GM18870 (cell line): Measurements from ENCODE around the gene GALNT12.

Experiments used
- ATAC-seq: cut with Tn5 transposase; IDR thresholded peaks from one replicate; pipeline ENCODE4 v1.9.1; 2021; ENCODE audit warnings: moderate library complexity; ENCODE audit not compliant: unreplicated experiment

GALNT12 gene

DNA sequence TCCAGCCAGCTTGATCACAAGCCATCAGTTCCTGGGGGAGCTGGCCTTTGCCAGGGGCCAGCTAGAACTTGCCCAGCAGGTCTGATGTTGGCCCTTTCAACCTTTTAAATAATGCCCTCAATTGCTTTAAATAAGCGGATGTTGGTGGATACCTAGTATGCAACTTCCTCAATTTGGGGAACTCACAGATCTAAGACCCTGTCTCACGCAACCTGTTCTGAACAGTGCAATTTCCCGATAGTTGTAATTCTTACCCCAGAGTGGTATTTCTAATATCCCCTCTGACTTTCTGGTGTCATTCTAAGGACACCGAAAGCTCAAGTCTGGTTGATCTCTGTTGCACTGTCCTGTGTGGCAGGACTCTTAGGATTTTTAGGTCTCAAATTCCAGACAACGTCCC is 23.1 kb downstream of the GALNT12 start:
- ATAC-seq = no peak

DNA sequence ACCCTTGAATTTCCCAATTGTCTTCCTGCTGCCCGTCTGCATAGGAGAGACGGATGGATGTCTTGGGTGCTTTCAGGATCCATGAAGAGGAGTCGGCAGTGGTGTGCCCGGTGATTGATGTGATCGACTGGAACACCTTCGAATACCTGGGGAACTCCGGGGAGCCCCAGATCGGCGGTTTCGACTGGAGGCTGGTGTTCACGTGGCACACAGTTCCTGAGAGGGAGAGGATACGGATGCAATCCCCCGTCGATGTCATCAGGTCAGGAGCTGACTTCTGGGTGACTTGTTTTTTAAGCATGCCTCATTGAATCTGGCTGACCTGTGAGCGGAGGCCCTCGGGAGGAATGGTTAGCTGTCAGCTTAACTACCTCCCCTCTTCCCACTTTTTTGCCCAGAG is 24.2 kb downstream of the GALNT12 start:
- no peak for ATAC-seq

DNA sequence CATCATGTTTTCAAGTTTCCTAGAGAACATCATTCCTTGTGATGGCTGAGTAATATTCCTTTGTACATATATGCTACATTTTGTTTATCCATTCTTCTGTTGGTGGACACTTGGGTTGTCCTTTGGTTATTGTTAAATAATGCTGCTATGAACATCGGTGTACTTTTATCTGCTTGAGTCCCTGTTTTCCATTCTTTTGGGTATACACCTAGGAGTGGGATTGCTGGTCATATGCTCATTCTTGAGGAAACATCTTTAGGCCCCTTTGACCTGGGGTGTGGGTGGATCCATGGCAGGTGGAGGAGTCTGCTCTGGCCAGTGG is 25.3 kb downstream of the GALNT12 start:
- ATAC-seq = no peak

DNA sequence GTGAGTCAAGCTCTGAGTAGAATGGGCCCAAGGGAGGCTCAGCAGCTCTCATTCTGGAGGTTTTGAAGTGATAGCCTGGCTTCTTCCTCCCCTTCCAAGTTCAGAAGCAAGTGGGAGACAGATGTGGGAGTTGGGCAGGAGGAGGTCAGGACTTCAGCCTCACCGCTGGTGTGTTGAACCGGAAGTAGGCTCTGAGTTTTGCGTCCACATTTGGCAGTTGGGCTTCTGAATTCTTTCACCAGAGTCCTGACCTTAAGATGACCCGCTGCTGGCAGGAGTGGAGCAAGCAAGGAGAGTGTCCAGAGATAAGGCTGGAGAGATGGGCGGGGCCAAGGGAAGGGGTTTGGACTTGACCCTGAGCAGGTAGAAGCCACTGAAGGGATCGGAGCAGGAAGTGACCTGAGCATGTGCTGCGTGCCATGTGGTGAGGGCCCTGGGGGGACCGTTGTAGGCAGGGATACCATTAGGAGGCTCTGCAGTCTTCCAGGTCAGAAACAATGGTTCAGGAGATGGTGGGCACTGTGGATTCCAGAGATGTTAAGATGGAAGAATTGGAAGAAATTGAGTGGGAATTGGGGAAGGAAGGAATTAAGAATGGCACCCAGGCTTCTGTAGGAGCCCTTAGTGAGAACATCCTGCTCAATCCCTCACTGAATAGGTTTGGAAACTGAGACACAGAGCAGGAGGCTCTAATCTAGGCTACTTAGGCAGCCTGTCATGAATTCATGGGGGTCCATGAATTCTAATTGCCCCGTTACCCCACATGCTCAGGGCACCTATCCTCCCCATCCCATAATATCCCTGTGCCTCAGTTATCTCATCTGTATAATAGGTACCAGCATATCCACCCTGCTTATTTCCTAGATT is 25.9 kb downstream of the GALNT12 start:
- ATAC-seq = no peak

DNA sequence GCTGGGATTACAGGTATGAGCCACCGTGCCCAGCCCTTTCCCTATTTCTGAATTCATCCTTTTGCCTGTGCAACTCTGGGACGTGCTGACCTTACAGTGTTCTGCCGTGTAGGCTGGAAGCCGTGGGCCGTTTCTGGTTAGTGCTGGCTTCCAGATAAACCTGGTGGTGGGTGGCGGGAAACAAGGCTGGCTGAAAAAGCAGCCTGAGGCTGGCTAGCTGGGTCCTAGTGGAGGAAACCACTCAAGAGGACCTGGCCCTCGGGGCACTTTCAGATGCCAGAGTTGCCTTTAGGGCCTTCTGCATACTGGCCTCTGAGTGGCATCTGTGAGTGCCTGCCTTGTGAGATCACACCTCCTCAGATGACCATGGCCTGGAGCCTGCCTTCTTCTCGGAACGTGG is 26.9 kb downstream of the GALNT12 start:
- no peak for ATAC-seq

DNA sequence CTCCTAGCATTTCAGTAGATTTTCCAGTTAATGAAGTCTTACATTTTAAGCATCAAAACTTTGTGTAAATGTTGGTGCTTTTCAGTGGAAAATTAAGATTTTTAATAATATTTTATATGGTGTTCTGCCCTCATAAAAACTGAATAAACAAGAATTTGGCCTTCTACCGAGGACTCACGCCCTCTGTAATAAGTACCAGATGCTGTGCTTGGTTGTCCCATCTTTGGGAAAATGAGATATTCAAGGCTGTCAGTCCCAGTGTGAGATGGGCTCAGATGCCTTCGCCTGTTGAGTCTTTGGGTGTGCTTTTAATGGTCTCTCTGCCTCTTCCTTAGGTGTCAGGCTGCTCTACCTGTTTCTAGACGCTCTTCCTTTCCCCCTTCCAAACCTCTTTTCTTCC is 28.7 kb downstream of the GALNT12 start:
- ATAC-seq = no peak

DNA sequence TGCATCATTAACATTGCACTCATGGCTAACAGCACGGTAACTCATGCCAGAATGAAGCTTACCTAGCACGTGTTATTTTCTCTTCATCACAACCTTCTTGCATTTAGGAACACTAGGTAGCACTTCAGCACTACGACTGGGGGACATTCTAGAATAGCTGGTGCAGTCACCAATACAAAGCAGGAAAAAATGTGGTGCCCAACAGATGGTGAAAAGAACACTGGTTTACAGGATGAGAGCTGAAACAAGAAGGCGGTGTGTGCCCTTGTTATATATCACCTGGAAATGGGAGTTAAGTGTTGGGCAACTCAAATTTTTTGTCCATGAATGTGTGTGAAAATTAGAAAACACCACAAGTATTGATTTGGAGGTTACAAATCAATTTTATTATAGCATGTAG is 30.0 kb downstream of the GALNT12 start:
- ATAC-seq = no peak

DNA sequence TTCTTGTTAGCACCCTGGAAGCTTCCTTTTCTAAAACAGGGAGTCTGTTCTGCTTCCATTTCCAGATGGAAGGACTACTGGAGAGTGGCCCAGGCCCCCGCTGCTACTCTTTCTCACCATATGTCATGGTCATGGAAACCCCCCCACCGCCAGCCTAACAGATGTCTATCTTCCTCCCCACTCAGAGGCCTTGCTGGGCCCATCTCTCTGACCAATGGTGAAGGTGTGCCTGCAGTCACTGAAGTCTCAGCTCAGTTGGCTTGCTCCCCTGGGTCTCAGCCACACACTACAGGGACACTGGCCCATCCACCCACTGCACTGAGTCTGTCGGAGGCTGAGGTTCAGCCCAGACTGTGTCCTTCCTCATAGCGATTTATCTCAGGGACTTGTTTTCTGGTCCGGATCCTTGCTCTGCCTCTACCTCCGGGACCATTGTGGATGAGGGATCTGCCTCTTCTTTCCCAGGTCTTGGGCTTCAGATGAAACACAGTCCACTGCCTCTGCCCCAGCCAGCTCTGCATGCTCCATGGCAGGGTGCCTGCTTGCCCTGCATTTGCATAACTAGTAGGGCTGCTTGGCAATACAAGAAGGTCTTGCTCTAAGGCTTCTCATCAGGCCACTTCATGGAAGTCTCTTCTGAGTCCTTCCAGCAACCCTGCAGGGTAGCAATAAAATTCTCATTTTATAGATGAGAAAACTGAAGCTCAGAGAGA is 30.8 kb downstream of the GALNT12 start:
- no peak for ATAC-seq

DNA sequence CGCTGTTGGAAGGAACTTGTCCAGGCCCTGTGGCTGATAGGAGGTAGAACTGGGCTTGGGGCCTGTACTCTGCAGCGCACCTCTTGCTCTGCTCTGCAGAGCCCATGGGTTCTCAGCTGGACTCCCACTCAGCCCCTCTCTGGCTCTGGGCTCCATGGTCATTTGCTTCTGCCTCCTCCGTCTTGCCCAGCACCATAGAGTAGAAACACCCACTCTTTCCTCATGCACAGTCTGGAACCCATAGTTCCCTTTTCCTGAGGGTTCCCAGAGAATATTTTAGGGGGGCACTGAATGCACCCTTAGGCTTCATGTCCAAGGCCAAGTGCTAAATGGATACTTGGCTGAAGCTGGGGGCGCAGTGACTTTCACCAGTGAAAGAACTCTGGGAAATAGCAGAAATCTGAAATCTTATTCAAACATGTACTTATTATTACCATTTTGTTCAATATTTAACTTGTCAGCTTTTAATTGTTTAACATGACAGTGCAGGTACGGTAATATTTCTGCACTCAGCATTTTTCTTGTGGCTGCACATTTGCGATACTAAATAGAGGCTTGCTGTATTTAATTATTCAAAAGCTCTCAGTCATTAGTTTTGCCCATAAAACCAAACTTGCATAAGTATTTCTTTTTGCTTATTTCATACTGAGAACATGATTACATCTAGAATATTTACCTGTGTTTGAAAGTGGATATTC is 31.5 kb downstream of the GALNT12 start:
- ATAC-seq = no peak

DNA sequence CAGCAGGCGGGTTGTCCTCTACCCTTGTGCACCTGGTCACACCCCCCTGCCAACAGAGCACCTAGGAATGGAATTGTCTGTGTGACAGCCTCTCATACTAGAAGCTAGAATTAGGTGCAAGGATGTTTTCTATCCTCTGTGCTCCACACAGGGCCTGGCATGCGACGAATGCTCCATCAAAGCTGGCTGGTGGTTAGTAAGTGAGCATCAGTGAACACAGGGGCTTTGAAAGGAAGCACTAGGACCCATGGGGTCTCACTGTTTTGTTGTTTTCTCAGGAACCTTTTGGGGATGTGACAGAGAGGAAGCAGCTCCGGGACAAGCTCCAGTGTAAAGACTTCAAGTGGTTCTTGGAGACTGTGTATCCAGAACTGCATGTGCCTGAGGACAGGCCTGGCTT is 32.3 kb downstream of the GALNT12 start:
- ATAC-seq = no peak

DNA sequence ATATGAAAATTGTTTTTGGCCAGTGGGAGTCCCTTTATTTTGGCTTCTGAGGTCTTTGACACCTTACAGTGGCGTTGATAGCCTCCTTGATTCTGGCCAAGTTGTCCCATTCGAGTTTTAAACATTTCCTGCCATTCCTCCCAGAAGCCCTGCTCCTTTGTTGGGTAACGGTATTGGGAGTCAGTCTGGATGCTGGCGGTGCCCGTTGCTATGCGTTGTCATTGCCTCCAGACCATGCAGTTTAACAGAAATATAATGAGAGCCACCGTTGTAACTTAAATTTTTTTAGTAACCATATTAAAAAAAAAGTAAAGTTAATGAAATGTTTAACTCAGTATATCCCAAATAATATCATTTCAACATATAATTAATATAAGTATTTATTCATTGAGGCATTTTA is 35.0 kb downstream of the GALNT12 start:
- ATAC-seq = no peak

DNA sequence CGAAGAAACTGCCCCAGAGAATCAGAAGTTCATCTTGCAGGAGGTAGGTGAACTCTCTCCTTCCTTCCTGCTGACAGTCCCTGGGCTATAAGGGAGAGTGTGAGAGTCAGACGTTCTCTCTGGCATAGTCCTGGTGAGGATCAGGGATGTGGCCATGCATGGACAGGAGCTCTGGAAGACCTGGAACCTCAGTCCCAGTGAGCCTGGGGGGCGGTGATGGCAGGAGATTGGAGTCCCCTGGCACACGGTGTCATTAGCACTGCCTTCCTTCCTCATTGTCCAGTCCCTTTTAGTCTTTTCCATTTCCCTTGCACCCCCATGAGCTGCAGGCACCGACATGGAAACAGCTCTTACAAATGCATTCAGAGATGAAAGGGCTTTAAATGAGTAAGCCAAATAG is 38.6 kb downstream of the GALNT12 start:
- ATAC-seq = no peak

DNA sequence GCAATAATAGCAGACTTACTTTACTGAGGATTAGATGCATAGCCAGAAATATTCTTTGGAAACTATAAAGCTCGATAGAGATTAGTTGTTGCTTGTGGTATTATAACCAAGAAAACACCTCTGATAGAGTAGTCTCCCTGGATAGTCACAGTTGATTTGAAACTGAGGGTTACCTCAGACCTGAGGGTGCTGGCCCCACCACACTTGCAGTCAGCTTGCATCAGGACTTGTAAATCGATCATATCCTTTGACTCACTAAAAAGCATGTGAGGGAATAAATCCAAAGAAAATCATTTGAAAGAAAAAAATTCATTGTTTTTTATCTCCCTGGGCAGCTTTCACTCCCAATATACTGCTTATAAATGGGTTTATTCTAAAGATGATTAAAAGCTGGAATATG is 39.4 kb downstream of the GALNT12 start:
- no peak for ATAC-seq

DNA sequence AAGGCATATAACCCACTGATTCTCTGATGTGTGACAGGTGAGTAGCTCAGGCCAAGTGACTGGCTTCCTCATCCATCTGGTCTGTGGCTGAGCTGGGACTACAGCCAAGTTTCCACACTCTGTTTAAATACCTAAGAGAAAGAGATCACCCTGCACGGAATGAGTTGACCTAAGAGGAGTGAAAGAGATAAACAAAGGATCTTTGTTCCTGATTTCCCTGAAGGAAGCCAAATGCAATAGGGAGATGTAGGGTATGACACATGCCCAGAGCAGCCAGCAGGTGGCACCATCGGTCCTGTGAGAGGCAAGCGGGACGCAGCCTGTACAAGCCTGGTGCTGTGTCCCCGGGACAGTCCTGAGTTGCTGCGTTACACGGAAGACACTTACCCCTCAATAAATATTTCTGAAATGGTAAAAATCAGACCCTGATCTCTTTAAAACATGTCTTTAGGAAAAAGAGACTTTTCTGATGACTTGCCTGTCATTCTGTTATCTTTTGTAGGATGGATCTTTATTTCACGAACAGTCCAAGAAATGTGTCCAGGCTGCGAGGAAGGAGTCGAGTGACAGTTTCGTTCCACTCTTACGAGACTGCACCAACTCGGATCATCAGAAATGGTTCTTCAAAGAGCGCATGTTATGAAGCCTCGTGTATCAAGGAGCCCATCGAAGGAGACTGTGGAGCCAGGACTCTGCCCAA is 41.1 kb downstream of the GALNT12 start:
- peak; percentile 84 for ATAC-seq

DNA sequence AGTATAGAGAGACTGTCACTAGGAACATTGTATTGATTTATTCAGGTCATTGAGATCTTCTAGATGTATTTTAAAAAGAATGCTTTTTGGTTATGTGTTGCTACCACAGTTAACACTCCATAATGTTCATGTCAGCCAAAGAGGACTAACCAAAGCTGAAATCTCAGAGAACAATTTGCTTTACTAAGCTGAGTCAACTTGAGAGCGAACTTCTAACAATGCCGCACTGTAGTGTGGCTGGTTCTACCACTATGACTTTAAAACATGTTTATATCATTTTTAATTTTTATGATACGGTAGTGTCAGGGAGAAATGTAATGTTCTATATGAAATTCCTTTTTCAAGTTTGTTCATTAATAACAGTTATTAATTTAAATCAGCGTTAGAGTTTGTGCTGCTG is 42.1 kb downstream of the GALNT12 start:
- no peak for ATAC-seq

DNA sequence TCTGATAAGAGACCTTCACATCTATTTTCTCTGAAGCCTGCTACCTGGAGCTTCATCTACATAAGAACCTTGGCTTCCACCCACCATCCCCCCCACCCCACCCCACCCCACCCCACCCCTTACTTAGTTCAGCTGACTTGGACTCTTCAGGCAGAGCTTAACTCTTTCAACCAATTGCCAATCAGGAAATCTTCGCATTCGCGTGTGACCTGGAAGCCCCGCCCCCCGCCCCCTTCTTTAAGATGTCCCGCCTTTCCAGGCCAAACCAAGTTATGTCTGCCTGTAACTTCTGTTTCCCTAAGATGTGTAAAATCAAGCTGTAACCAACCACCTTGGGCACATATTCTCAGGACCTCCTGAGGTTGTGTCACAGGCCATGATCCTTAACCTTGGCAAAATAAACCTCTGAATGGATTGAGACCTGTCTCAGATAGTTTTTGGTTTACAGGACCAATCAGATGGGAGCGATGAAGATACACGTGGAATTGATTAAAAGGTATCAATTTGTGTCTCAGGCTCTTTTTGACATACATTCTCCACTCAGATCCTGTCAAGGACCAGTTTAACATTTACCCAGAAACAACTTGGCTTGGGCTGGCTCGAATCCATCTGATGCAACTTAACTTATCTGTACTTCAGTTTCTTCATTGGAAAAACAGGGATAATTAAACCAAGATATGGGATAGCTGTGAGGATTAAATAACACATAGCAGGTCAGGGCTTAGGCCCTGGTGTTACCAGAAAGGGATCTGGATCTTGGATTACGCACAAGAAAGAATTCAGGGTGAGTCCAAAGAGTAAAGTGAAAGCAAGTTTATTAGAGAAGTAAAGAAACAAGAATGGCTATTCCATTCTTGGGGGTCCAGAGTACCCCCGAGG is 43.6 kb downstream of the GALNT12 start:
- no peak for ATAC-seq

DNA sequence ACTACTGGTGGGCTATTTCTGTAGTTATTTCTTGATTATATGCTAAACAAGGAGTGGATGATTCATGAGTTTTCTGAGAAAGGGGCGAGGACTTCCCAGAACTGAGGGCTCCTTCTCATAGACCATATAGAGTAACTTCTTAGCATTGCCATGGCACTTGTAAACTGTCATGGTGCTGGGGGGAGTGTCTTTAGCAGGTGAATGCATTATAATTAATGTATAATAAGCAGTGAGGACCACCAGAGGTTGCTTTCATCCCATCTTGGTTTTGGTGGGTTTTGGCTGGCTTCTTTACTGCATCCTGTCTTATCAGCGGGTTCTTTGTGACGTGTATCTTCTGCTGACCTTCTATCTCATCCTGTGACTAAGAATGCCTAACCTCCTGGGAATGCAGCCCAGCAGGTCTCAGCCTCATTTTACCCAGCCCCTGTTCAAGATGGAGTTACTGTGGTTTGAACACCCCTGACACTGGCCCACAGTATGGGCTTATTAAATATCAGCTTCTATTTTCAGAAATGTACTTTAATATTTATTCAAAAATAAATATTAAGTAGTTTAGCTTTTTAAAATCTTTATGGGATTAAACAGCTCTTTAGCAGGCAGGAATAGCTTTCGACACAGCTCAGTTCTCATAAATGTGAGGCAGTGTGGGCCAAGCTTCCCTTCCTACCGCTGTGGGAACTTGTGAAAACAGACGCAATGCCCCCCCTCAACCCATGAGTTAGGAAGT is 44.4 kb downstream of the GALNT12 start:
- ATAC-seq = no peak

DNA sequence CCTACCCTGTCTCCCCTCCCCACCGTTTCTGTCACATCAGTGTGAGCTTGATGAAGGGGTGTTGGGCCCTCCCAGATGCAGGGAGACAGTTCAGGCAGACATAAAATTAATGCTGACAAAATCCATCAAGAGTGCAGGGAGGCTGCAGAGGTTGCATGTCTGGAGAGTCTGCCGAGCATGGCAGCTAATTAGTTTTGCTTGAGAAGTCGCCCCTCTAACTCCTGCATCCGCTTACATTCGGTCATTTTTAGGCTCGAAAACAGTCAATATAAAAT is 44.9 kb downstream of the GALNT12 start:
- ATAC-seq = no peak

DNA sequence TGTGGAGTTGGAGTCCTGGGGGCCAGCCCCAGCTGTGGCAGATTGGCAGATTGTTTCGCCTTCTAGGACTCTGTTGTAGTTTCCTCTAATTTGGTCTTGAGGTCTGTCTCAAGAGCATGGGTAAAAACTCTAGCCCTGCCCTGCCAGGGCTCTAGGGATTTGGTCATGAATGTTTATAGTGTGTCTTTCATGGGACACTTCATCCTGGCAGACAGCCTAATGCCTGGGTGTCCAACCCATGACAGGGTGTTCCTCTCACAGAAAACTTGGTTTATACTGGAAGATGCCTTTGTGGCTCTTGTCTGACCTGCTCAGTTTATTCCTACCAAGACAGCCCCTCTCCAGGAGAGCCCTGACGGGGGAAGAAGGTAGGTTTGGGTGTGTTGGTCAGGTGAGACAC is 45.5 kb downstream of the GALNT12 start:
- ATAC-seq = no peak

DNA sequence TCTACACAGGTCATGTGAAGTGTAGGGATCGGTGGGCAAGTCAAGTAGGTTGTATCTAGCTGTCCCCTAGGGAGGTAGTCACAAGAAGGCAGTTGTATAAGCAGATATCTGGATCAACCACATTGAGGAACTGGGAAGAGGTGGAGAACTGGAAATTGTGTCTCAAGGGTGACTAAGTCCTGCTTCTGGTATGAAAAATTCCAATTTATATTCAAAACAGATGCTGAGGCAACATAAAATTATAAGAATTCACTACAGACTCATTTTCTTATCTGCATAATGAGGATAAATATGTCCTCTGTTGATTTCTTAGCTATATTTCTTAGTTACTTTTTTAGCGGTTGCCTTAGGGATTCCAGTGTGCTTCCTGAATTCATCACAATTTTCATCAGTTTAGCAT is 46.8 kb downstream of the GALNT12 start:
- ATAC-seq = no peak
